ENCODE results near the gene NPVF. TPM values are rescaled to one million over a fixed set of nuclear protein-coding genes. Genes with fewer than 3 reads are reported as not detected.

NPVF gene
- total RNA-seq: not detected in 2 replicates

GRCh38 chr7:25228386-25228785, at the start of gene NPVF:
Gene NPVF, minus strand, starts transcription at chr7:25228486. Its CDS starts 47 bp downstream, at chr7:25228439.
- DNase-seq (ENCODE audit: low read depth in 2 of 2): no peak

GRCh38 chr7:25272265-25272664, 44.0 kb upstream of the NPVF start:
- DNase-seq (ENCODE audit: low read depth in 2 of 2): no peak

GRCh38 chr7:25263337-25263736, 35.1 kb upstream of the NPVF start:
- DNase-seq (ENCODE audit: low read depth in 2 of 2): no peak

- DNase-seq (ENCODE audit: low read depth in 2 of 2): no peak
Measured at GRCh38 chr7:25262586-25262985, 34.3 kb upstream of the NPVF start.

- DNase-seq (ENCODE audit: low read depth in 2 of 2): no peak
Measured at GRCh38 chr7:25261545-25262140, 33.4 kb upstream of the NPVF start.

- no peak for DNase-seq (ENCODE audit: low read depth in 2 of 2)
Measured at GRCh38 chr7:25260862-25261494, 32.7 kb upstream of the NPVF start.

- DNase-seq (ENCODE audit: low read depth in 2 of 2): peak; percentile 71 to 81
Measured at GRCh38 chr7:25259487-25260243, 31.4 kb upstream of the NPVF start.

GRCh38 chr7:25256333-25256819, 28.1 kb upstream of the NPVF start:
- DNase-seq (ENCODE audit: low read depth in 2 of 2): no peak

GRCh38 chr7:25255611-25256332, 27.5 kb upstream of the NPVF start:
- DNase-seq (ENCODE audit: low read depth in 2 of 2): no peak

GRCh38 chr7:25254604-25255003, 26.3 kb upstream of the NPVF start:
- no peak for DNase-seq (ENCODE audit: low read depth in 2 of 2)

GRCh38 chr7:25253714-25254113, 25.4 kb upstream of the NPVF start:
- DNase-seq (ENCODE audit: low read depth in 2 of 2): no peak

GRCh38 chr7:25250386-25250785, 22.1 kb upstream of the NPVF start:
- DNase-seq (ENCODE audit: low read depth in 2 of 2): no peak

GRCh38 chr7:25249772-25250171, 21.5 kb upstream of the NPVF start:
- DNase-seq (ENCODE audit: low read depth in 2 of 2): no peak

- DNase-seq (ENCODE audit: low read depth in 2 of 2): no peak
Measured at GRCh38 chr7:25246306-25246705, 18.0 kb upstream of the NPVF start.

GRCh38 chr7:25244254-25245033, 16.2 kb upstream of the NPVF start:
- DNase-seq (ENCODE audit: low read depth in 2 of 2): no peak

- no peak for DNase-seq (ENCODE audit: low read depth in 2 of 2)
Measured at GRCh38 chr7:25242678-25243077, 14.4 kb upstream of the NPVF start.

GRCh38 chr7:25240896-25241295, 12.6 kb upstream of the NPVF start:
- no peak for DNase-seq (ENCODE audit: low read depth in 2 of 2)

- DNase-seq (ENCODE audit: low read depth in 2 of 2): no peak
Measured at GRCh38 chr7:25240340-25240739, 12.1 kb upstream of the NPVF start.

- DNase-seq (ENCODE audit: low read depth in 2 of 2): no peak
Measured at GRCh38 chr7:25239888-25240287, 11.6 kb upstream of the NPVF start.

GRCh38 chr7:25238066-25238725, 9.9 kb upstream of the NPVF start:
- DNase-seq (ENCODE audit: low read depth in 2 of 2): no peak

GRCh38 chr7:25235471-25235870, 7.2 kb upstream of the NPVF start:
- no peak for DNase-seq (ENCODE audit: low read depth in 2 of 2)
